Neural cell (in vitro differentiated cells): ENCODE data around the gene NUP210. TPM values are rescaled to one million over a fixed set of nuclear protein-coding genes. Genes with fewer than 3 reads are reported as not detected.

ENCODE experiments used
- H2AFZ ChIP-seq: fragments of 200-600, 300-800 bp; sonication (generic), shearing (Covaris generic); 2 replicates; pipeline ENCODE4 v1.6.0; 2014; ENCODE audit warnings: low read depth, mild to moderate bottlenecking, antibody characterized with exemption, low read length, moderate library complexity
- H3F3A ChIP-seq: fragments of 200-600 bp; shearing (Covaris generic); 2 replicates; pipeline ENCODE4 v1.6.1; 2016; ENCODE audit warnings: mild to moderate bottlenecking, moderate library complexity, mixed read lengths, antibody characterized with exemption, low read length; ENCODE audit not compliant: insufficient read depth, poor library complexity, severe bottlenecking
- H3K27ac ChIP-seq: fragments of 200-600, 300-800 bp; sonication (generic), shearing (Covaris generic); 2 replicates; pipeline ENCODE4 v1.5.1; 2014; ENCODE audit warnings: mild to moderate bottlenecking, low read length, moderate library complexity
- H3K27me3 ChIP-seq: fragments of 300-800, 200-600 bp; sonication (generic), shearing (Covaris generic); 2 replicates; pipeline ENCODE4 v1.6.0; 2014; ENCODE audit warnings: mild to moderate bottlenecking, low read depth, low read length, moderate library complexity; ENCODE audit not compliant: insufficient read depth
- H3K36me3 ChIP-seq: fragments of 300-800, 200-600 bp; sonication (generic), shearing (Covaris generic); 2 replicates; pipeline ENCODE4 v1.5.1; 2014; ENCODE audit warnings: mild to moderate bottlenecking, antibody characterized with exemption, low read length, moderate library complexity; ENCODE audit not compliant: insufficient read depth
- H3K4me2 ChIP-seq: fragments of 300-800, 200-600 bp; sonication (generic), shearing (Covaris generic); 2 replicates; pipeline ENCODE4 v1.6.0; 2014; ENCODE audit warnings: mild to moderate bottlenecking, low read length
- H3K4me3 ChIP-seq: fragments of 300-800, 200-600 bp; sonication (generic), shearing (Covaris generic); 2 replicates; pipeline ENCODE4 v1.5.1; 2014; ENCODE audit warnings: mild to moderate bottlenecking, low read length, moderate library complexity
- H3K79me2 ChIP-seq: fragments of 200-600 bp; shearing (Covaris generic); replicated peaks from 2 replicates; pipeline ENCODE4 v1.6.0; 2014; ENCODE audit warnings: mild to moderate bottlenecking, low read length, moderate library complexity; ENCODE audit not compliant: insufficient read depth
- H3K9ac ChIP-seq: fragments of 300-800, 200-600 bp; sonication (generic), shearing (Covaris generic); 2 replicates; pipeline ENCODE4 v1.6.1; 2016; ENCODE audit warnings: mild to moderate bottlenecking, low read length, mixed read lengths
- H3K9me2 ChIP-seq: fragments of 200-600 bp; shearing (Covaris generic); 2 replicates; pipeline ENCODE4 v1.6.1; 2016; ENCODE audit warnings: mild to moderate bottlenecking, low read length, mixed read lengths; ENCODE audit not compliant: insufficient read depth
- H3K9me3 ChIP-seq: fragments of 200-600, 300-800 bp; sonication (generic), shearing (Covaris generic); 2 replicates; pipeline ENCODE4 v1.6.1; 2016; ENCODE audit warnings: mild to moderate bottlenecking, mixed run types, low read length, moderate library complexity, mixed read lengths
- H4K20me1 ChIP-seq: fragments of 200-600 bp; shearing (Covaris generic); 2 replicates; pipeline ENCODE4 v1.6.1; 2016; ENCODE audit warnings: mild to moderate bottlenecking, mixed run types; ENCODE audit not compliant: insufficient read depth
- EP300 ChIP-seq: fragments of 450-650 bp; conservative IDR thresholded peaks from 2 replicates; pipeline ENCODE4 v1.6.1; 2014; ENCODE audit warnings: antibody characterized with exemption, mild to moderate bottlenecking, moderate library complexity; ENCODE audit not compliant: poor library complexity, severe bottlenecking
- EZH2 ChIP-seq: fragments of 200-600, 300-800 bp; shearing (Covaris generic), sonication (generic); IDR thresholded peaks from 2 replicates; pipeline ENCODE4 v1.6.1; 2014; ENCODE audit warnings: antibody characterized with exemption, low read length, borderline replicate concordance, mild to moderate bottlenecking; ENCODE audit not compliant: insufficient read depth, poor library complexity, severe bottlenecking
- MXI1 ChIP-seq: fragments of 450-650 bp; conservative IDR thresholded peaks from 2 replicates; pipeline ENCODE4 v1.6.1; 2014; ENCODE audit warnings: antibody characterized with exemption, mild to moderate bottlenecking; ENCODE audit not compliant: poor library complexity, severe bottlenecking
- POLR2AphosphoS5 ChIP-seq: IDR thresholded peaks from 2 replicates; pipeline ENCODE4 v1.6.1; 2012
- RAD21 ChIP-seq: fragments of 450-650 bp; conservative IDR thresholded peaks from 2 replicates; pipeline ENCODE4 v1.6.1; 2014; ENCODE audit warnings: antibody characterized with exemption, mild to moderate bottlenecking, moderate library complexity
- REST ChIP-seq: IDR thresholded peaks from 2 replicates; pipeline ENCODE4 v1.6.1; 2012; ENCODE audit warnings: borderline replicate concordance
- SMC3 ChIP-seq: fragments of 450-650 bp; conservative IDR thresholded peaks from 2 replicates; pipeline ENCODE4 v1.6.1; 2014; ENCODE audit warnings: antibody characterized with exemption, mild to moderate bottlenecking, moderate library complexity; ENCODE audit not compliant: poor library complexity
- TAF1 ChIP-seq: IDR thresholded peaks from 2 replicates; pipeline ENCODE4 v1.6.1; 2012; ENCODE audit warnings: low read depth
- polyA plus RNA-seq: library from polyadenylated mRNA; depleted of rRNA; stranded (reverse); fragments of >200 nt; gene quantifications from 2 replicates; pipeline ENCODE4 v1.2.3, GENCODE V29; 2014
- TF ChIP-seq, protein P1 (sequence below): fragments of 450-650 bp; IDR thresholded peaks from 2 replicates; pipeline ENCODE4 v1.5.1; 2014; ENCODE audit warnings: antibody characterized with exemption, mild to moderate bottlenecking, moderate library complexity; ENCODE audit not compliant: poor library complexity, severe bottlenecking

Gene NUP210
- polyA plus RNA-seq, 1 donor from 2014 or later, result 8.2 TPM

- no peaks in the 10 kb centered on the region for H3K9me3 ChIP-seq
- H4K20me1 ChIP-seq, result no peaks in the 10 kb centered on the region
- no peak overlapping the region for H3K4me3 ChIP-seq
- no peak overlapping the region for H3K4me2 ChIP-seq
- no peaks in the 10 kb centered on the region for H3K9me2 ChIP-seq
- H2AFZ ChIP-seq, result no peak overlapping the region
- H3K27ac ChIP-seq, result no peak overlapping the region
- no peaks in the 10 kb centered on the region for H3K79me2 ChIP-seq
- H3K9ac ChIP-seq, result no peak overlapping the region
- H3K27me3 ChIP-seq, result no peaks in the 10 kb centered on the region
- no peaks in the 10 kb centered on the region for H3K36me3 ChIP-seq
- no peaks in the 10 kb centered on the region for H3F3A ChIP-seq
- TF ChIP-seq EZH2 (no peak), RAD21 (no peak), MXI1 (no peak), TAF1 (no peak), REST (no peak), EP300 (no peak), SMC3 (no peak), POLR2AphosphoS5 (no peak)
- TF ChIP-seq, protein P1, sequence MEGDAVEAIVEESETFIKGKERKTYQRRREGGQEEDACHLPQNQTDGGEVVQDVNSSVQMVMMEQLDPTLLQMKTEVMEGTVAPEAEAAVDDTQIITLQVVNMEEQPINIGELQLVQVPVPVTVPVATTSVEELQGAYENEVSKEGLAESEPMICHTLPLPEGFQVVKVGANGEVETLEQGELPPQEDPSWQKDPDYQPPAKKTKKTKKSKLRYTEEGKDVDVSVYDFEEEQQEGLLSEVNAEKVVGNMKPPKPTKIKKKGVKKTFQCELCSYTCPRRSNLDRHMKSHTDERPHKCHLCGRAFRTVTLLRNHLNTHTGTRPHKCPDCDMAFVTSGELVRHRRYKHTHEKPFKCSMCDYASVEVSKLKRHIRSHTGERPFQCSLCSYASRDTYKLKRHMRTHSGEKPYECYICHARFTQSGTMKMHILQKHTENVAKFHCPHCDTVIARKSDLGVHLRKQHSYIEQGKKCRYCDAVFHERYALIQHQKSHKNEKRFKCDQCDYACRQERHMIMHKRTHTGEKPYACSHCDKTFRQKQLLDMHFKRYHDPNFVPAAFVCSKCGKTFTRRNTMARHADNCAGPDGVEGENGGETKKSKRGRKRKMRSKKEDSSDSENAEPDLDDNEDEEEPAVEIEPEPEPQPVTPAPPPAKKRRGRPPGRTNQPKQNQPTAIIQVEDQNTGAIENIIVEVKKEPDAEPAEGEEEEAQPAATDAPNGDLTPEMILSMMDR, result no peak
These were observed 42.7 kb upstream of the NUP210 start for GRCh38 chr3:13462822-13463221.

- Histone ChIP-seq H3F3A (no peaks in the 10 kb centered on the region), H3K79me2 (no peaks in the 10 kb centered on the region), H3K27ac (no peak overlapping the region), H3K36me3 (no peaks in the 10 kb centered on the region), H3K4me2 (no peak overlapping the region), H3K9ac (no peak overlapping the region), H2AFZ (no peak overlapping the region), H3K9me3 (no peaks in the 10 kb centered on the region), H3K27me3 (no peaks in the 10 kb centered on the region), H3K9me2 (no peaks in the 10 kb centered on the region), H4K20me1 (no peaks in the 10 kb centered on the region), H3K4me3 (no peak overlapping the region)
- TF ChIP-seq SMC3, result no peak
- TF ChIP-seq REST, result no peak
- no peak for TF ChIP-seq TAF1
- no peak for TF ChIP-seq EZH2
- TF ChIP-seq EP300, result no peak
- no peak for TF ChIP-seq RAD21
- no peak for TF ChIP-seq POLR2AphosphoS5
These were observed 42.1 kb upstream of the NUP210 start for GRCh38 chr3:13462125-13462629.
